GM12878 (cell line): Measurements from ENCODE around the gene MSI2. TPM values are rescaled to one million over a fixed set of nuclear protein-coding genes. Genes with fewer than 3 reads are reported as not detected.

Experiments used
- ATF2 ChIP-seq: IDR thresholded peaks from 2 replicates; pipeline ENCODE4 v1.6.1; 2012; ENCODE audit warnings: low read length, inconsistent platforms
- ATF7 ChIP-seq: fragments of 450-650 bp; IDR thresholded peaks from 2 replicates; pipeline ENCODE4 v1.6.1; 2016; ENCODE audit warnings: low read depth, mild to moderate bottlenecking
- BCL11A ChIP-seq: IDR thresholded peaks from 2 replicates; pipeline ENCODE4 v1.6.1; 2011; ENCODE audit warnings: low read depth, low read length
- BHLHE40 ChIP-seq, 2 experiments: fragments of 450-650 bp in 1 of 2; IDR thresholded peaks; 2 replicates each; pipeline ENCODE4 v1.6.1; 2011 to 2017; ENCODE audit warnings: low read depth in 2 of 2, borderline replicate concordance in 1 of 2, improper control_type of control experiment in 1 of 2, low read length in 1 of 2, mild to moderate bottlenecking in 1 of 2
- CREB1 ChIP-seq: IDR thresholded peaks from 2 replicates; pipeline ENCODE4 v1.6.1; 2012; ENCODE audit warnings: low read depth, mild to moderate bottlenecking, inconsistent platforms
- ETV6 ChIP-seq, 2 experiments: fragments of 450-650 bp in 1 of 2; IDR thresholded peaks in 1 of 2; conservative IDR thresholded peaks in 1 of 2; 2 replicates each; pipeline ENCODE4 v1.6.1; 2014; ENCODE audit warnings: antibody characterized with exemption in 1 of 2, borderline replicate concordance in 1 of 2, low read depth in 1 of 2, mild to moderate bottlenecking in 1 of 2, moderate library complexity in 1 of 2
- IRF4 ChIP-seq: IDR thresholded peaks from 2 replicates; pipeline ENCODE4 v1.6.1; 2011; ENCODE audit warnings: low read depth, low read length
- MEF2A ChIP-seq: IDR thresholded peaks from 2 replicates; pipeline ENCODE4 v1.6.1; 2011; ENCODE audit warnings: low read depth, mild to moderate bottlenecking, low read length, moderate library complexity; ENCODE audit not compliant: insufficient read depth
- MLLT1 ChIP-seq: fragments of 450-650 bp; IDR thresholded peaks from 2 replicates; pipeline ENCODE4 v1.6.1; 2016; ENCODE audit warnings: mild to moderate bottlenecking
- MTA3 ChIP-seq: IDR thresholded peaks from 2 replicates; pipeline ENCODE4 v1.6.1; 2012; ENCODE audit warnings: low read length, inconsistent platforms, borderline replicate concordance
- NBN ChIP-seq: fragments of 450-650 bp; IDR thresholded peaks from 2 replicates; pipeline ENCODE4 v1.6.1; 2016
- NFIC ChIP-seq: IDR thresholded peaks from 2 replicates; pipeline ENCODE4 v1.6.1; 2012; ENCODE audit warnings: low read depth, mild to moderate bottlenecking, inconsistent platforms, low read length, moderate library complexity
- POU2F2 ChIP-seq: IDR thresholded peaks from 3 replicates; pipeline ENCODE4 v1.6.1; 2011; ENCODE audit warnings: low read depth, mild to moderate bottlenecking, low read length, borderline replicate concordance
- RBBP5 ChIP-seq: fragments of 200-600 bp; sonication (generic); conservative IDR thresholded peaks from 2 replicates; pipeline ENCODE4 v1.6.1; 2016
- RCOR1 ChIP-seq: conservative IDR thresholded peaks from 2 replicates; pipeline ENCODE4 v1.6.1; 2012; ENCODE audit warnings: low read depth, low read length, improper control_type of control experiment
- RUNX3 ChIP-seq: IDR thresholded peaks from 2 replicates; pipeline ENCODE4 v1.6.1; 2012; ENCODE audit warnings: low read length, inconsistent platforms
- SMAD5 ChIP-seq: IDR thresholded peaks from 2 replicates; pipeline ENCODE4 v1.6.1; 2016; ENCODE audit warnings: antibody characterized with exemption, low read depth
- SREBF1 ChIP-seq: IDR thresholded peaks from 2 replicates; pipeline ENCODE4 v1.6.1; 2012; ENCODE audit warnings: mild to moderate bottlenecking, low read length
- STAT3 ChIP-seq: IDR thresholded peaks from 2 replicates; pipeline ENCODE4 v1.6.1; 2011; ENCODE audit warnings: low read depth, low read length, improper control_type of control experiment
- TCF12 ChIP-seq: IDR thresholded peaks from 2 replicates; pipeline ENCODE4 v1.6.1; 2011; ENCODE audit warnings: low read depth, mild to moderate bottlenecking, low read length
- ZBTB33 ChIP-seq: fragments of 450-650 bp; IDR thresholded peaks from 2 replicates; pipeline ENCODE4 v1.6.1; 2017; ENCODE audit warnings: mild to moderate bottlenecking
- ZNF592 ChIP-seq: fragments of 450-650 bp; IDR thresholded peaks from 2 replicates; pipeline ENCODE4 v1.6.1; 2017; ENCODE audit warnings: mild to moderate bottlenecking, moderate library complexity
- polyA plus RNA-seq, 11 experiments: library from polyadenylated mRNA; depleted of rRNA in 4 of 11; unstranded in 6 of 11; stranded (reverse) in 5 of 11; fragments of >200 nt; fragmentation: Nextera tagmentation in 4 of 11; fragmentation: Illumina TruSeq in 1 of 11; extraction: Ambion mirVana in 4 of 11; extraction: Trizol in 1 of 11; gene quantifications; 1 replicate in 1 of 11; 2 replicates in 10 of 11; pipeline versions ENCODE4 v1.2.1 to v1.2.3, GENCODE V29; 2011 to 2016; ENCODE audit warnings: inconsistent platforms in 2 of 11, missing spikeins in 2 of 11, low read depth in 1 of 11
- total RNA-seq, 4 experiments: library from RNA; depleted of rRNA in 3 of 4; stranded (reverse); fragments of >200 nt in 3 of 4; fragmentation: Illumina TruSeq in 1 of 4; extraction: Trizol in 1 of 4; gene quantifications; 2 replicates each; pipeline versions ENCODE4 v1.2.1 to v1.2.3, GENCODE V29; 2013 to 2021

The MSI2 gene
- total and polyA plus RNA-seq, 10 of the 15 experiments (the other 5 are each of a cell fraction or from before 2014, with no cell fraction given), result 6.1 to 76.1 (median 42.0) TPM

GRCh38 chr17:57356719-57357391, 100.5 kb downstream of the MSI2 start (continued):
- TF ChIP-seq ZNF592 (0 out of 2 replicates have a peak, but pooled peaks have one; percentile 43), SREBF1 (no peak), POU2F2 (peak; percentile 53; the same call in 1 of the 3 replicates), IRF4 (0 out of 2 replicates have a peak, but pooled peaks have one; percentile 9), TCF12 (peak; percentile 84), RCOR1 (no peak), ETV6 (conservative IDR thresholded peaks at IDR 0.05 in 1 of 2, IDR thresholded peaks at IDR 0.05 in 1 of 2; ENCODE audit: borderline replicate concordance in 1 of 2, low read depth in 1 of 2) (no peak), CREB1 (0 out of 2 replicates have a peak, but pooled peaks have one; percentile 8), ATF7 (0 out of 2 replicates have a peak, but pooled peaks have one; percentile 48), RUNX3 (peak; percentile 69; the same call in 1 of the 2 replicates), BHLHE40 (IDR thresholded peaks at IDR 0.05; ENCODE audit: borderline replicate concordance in 1 of 2, low read depth in 2 of 2, low read length in 1 of 2) (peak in 1 of 2 experiments; percentile 32; a peak in 1 of 4 replicates), SMAD5 (0 out of 2 replicates have a peak, but pooled peaks have one; percentile 5), NFIC (peak; percentile 73), RBBP5 (0 out of 2 replicates have a peak, but pooled peaks have one; percentile 27), NBN (0 out of 2 replicates have a peak, but pooled peaks have one; percentile 22), ZBTB33 (no peak), BCL11A (peak; percentile 75), MTA3 (peak; percentile 35; the same call in 1 of the 2 replicates), MLLT1 (no peak), ATF2 (peak; percentile 51), MEF2A (peak; percentile 72), STAT3 (0 out of 2 replicates have a peak, but pooled peaks have one; percentile 13)
